NCI-H146 treated with DMSO at 0.1 percent for 48 hours (cell line): ENCODE measurements around the gene MISP.
"Not testable (repeated sequence)": the region's sequence is repeated elsewhere in the genome, so short reads cannot be mapped to it uniquely, and the experiment has no call there.

Source experiments
- DNase-seq: peaks from one replicate; lab custom pipeline; 2025; ENCODE audit not compliant: unreplicated experiment; lab: John Stamatoyannopoulos, UW

MISP gene, protein sequence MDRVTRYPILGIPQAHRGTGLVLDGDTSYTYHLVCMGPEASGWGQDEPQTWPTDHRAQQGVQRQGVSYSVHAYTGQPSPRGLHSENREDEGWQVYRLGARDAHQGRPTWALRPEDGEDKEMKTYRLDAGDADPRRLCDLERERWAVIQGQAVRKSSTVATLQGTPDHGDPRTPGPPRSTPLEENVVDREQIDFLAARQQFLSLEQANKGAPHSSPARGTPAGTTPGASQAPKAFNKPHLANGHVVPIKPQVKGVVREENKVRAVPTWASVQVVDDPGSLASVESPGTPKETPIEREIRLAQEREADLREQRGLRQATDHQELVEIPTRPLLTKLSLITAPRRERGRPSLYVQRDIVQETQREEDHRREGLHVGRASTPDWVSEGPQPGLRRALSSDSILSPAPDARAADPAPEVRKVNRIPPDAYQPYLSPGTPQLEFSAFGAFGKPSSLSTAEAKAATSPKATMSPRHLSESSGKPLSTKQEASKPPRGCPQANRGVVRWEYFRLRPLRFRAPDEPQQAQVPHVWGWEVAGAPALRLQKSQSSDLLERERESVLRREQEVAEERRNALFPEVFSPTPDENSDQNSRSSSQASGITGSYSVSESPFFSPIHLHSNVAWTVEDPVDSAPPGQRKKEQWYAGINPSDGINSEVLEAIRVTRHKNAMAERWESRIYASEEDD

GRCh38 chr19:750640-751423, at the start of gene MISP:
Gene MISP, plus strand, starts transcription at chr19:751112. Its CDS starts 5,835 bp downstream, at chr19:756947.
- DNase-seq = peak; percentile 19

- DNase-seq = not testable (repeated sequence)
Measured at GRCh38 chr19:702847-703246, 48.1 kb upstream of the MISP start.

- no peak for DNase-seq
Measured at GRCh38 chr19:703329-703650, 47.6 kb upstream of the MISP start.

DNA sequence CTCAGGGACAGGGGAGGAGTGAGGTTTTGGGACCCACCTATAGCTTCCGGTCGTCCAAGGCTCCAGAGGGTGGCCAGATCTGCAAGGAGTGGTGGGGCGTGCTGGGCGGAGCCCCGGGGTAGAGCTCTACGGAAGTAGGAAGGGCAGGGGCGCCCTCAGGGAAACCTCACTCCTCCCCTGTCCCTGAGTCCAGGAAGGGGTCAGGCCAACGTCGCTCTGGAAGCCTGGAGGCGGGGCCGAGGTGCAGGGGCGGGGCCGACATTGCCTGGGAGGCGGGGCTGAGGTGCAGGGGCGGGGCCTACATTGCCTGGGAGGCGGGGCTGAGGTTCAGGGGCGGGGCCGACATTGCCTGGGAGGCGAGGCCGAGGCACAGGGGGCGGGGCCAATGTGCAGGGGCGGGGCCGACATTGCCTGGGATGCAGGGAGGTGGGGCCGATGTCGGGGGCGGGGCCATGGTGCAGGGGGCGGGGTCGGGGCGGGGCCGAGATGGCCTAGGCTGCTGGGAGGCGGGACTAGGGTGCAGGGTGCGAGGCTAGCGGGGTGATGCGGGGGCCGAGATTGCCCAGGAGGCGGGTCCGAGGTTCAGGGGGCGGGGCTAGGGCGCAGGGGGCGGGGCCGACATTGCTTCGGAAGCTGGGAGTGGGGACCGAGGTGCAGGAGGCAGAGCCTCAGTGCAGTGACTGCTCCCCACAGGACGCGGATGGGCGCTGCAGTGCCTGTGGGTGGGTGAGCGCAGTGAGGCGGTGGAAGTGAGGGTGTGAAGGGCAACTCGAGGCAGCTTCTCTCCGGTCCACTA, 47.1 kb upstream of the MISP start:
- no peak for DNase-seq

DNA sequence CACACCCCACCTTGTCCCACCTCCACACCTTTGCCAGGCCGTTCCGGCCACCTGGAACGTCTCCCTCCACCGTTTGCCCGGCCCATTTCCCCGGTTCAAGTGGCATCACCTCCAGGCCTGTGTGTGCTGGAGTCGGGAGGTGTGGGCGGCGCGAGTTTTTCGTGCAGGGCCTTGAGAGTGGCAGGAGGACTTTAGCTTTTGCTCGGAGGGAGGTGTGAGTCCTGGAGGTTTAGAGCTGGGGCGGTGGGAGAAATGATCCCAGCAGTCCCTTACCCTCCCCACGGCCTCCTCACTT, 46.5 kb upstream of the MISP start:
- DNase-seq = no peak

- no peak for DNase-seq
Measured at GRCh38 chr19:708154-709143, 42.5 kb upstream of the MISP start, which contains the start of gene PALM. Gene PALM, plus strand, starts transcription at chr19:708935. Its CDS starts 212 bp downstream, at chr19:709147.

DNA sequence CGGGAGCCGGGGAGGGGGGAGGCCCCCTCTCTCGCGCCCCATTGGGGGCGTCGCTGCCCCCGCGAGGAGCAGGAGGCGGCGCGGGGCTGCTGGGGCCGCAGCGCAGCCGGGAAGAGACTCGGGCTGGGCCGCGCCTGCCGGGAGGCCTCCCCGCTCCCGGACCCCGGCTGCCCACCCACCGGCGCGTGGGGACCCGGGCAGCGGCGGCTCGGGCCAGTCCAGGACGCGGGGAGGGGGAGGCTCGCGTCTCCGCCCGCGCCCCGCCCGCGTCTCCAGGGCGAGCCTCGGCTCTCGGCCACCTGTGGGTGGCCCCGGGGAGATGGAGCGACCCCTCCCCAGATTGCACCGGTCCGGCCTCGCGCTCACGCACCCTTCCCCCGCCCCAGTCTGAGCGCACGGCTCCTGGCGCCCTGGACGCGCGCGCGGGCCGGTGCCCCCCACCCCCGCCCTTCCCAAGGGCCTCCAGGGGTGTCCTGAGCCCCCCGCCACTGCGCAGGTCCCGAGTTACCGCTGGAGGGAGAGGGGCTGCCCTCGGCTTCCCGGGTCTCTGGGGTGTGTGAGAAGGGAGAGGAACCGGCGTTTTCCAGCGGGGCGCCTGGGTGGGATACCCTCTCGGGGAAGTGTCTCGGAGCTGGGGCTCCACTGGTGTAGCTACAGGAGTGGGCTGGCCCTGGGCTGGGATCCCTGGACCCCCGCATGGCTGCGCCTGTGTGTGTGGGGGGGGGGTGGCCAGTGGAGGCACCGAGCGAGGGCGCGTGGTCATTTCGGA, 41.5 kb upstream of the MISP start:
- DNase-seq = no peak

GRCh38 chr19:709965-710571, 40.8 kb upstream of the MISP start:
- DNase-seq = no peak

DNA sequence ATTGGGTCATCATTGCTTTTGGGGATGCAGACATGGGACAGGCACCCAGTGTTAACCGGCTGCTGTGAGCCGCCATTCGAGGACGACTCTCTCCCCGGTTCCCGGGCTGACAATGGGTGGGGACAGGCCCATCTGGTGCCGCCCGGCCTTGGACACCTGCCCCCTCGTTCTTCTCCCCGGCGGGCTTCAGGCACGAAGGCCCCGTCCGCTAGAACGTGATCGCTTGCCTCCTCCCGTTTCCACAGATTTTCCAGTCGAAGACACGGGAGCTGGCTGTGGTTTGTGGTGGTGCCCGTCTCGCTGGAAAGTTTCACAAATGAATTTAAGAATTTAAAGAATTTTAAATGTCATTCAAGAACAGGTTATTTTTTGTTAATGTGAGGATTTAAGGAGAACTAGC, 40.1 kb upstream of the MISP start:
- DNase-seq = no peak

- DNase-seq = no peak
Measured at GRCh38 chr19:711254-711653, 39.7 kb upstream of the MISP start.

- no peak for DNase-seq
Measured at GRCh38 chr19:715347-715746, 35.6 kb upstream of the MISP start.

DNA sequence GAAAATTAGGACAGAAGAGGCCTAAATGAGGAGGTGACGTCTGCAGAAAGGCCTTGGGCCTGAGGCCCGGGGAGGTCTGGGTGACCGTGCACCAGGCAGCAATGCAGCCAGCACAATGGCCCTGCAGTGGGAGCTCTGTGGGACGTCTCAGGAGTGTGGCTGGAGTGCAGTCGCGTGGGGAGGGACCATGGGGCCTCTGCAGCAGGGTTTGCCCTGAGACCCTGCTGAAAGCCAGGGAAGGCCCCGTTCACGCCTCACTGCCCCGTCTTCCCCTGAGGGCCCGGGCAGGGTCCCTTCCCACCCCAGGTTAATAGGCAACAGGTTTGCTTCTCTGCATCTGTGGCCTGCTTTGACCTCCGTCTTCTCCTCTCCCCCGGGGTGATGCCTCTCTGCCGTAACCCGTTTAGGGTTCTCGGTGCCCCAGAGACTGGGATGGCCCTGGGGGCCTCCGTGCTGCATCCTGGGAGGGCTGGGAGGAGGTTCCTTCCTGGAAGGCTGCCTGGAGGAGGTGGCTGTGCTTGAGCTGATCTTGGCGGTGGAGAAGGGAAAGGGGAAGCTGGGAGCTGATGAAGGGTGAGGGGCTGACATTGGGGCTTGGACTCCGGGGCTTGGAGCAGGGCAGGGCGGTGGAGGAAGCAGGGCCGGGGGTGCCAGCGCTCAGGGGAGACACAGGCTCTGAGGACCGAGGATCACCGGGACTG, 32.5 kb upstream of the MISP start:
- DNase-seq = no peak

DNA sequence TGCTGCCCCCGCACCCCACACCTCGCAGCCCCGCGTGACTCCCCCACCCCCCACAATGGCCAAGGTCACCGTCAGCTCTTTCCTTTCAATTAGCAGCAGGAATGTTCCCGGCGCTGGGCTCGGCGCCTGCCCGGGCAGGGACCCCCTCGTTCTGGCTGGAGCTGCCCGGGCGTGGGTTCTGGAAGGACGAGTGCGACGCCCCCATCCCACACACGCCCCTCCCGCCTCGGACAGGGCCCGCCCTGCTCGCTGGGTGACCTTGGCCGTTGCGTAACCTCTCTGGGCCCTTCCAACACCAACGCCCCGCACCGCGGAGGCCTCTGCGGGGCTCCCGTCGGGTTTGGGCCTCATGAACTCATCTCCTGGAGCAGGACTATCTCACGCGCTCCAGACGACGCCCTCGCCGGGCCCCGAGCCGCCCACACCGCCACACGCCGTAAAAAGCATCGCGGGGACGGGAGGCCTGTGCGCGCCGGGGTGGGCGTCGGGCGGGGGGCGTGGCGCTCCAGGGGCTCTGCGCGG, 31.9 kb upstream of the MISP start:
- no peak for DNase-seq

DNA sequence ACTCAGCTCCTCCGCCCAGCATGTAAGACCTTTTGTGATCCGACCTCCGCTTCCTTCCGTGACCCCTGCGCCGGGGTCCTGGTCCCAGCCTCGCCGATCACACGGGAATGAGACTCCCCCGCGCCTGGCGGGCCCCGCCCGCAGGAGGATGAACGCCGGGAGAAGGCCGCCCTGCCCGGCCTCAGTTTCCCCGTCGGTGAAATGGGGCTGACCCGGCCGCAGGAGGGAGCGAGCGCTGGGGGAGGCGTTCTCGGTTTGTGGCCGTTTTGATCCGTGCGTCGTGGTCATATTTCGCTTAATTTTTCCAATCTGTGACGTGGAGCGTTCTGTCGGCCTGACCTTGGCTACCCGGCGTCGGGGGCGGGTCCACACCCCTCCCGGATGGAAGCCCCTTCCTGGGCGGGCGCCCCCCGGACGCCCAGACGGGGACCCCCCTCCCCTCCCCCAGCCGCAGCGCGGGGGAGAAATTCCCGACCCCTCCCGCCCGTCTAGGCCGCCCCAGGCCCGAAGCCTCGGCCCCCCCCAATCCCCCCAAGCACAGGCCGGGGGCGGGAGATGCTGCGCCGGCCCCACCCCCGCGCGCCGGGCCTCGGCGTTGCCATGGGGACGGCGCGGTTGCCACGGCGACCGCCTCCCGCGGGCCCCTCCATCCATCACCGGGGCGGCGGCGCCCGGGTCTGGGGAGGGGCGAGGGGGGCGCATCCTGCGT, 31.1 kb upstream of the MISP start:
- DNase-seq = no peak

GRCh38 chr19:720345-721160, 30.4 kb upstream of the MISP start:
- no peak for DNase-seq

GRCh38 chr19:722553-723101, 28.3 kb upstream of the MISP start:
- DNase-seq = no peak
